ENCODE data around the gene ERFE.

DNA sequence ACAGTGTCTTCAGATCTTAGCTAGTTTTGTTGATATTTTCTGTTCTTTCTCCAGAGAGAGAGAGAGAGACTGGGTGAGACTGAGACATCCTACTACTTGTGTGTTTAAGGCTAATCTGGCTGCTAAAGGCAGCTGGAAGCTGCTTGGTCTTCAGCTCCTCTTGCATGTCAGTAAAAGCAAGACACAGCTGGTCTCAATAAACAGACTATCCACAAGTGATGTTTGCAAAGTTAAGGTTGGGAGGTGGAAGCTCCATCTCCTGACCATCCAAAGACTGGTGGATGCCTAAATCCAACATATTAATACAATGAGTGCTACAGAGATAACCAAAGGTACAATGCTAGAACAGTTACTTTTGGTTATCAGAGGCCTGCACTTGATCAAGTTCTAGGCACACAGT lies 17.8 kb downstream of the ERFE start:
- TF ChIP-seq, protein P1, sequence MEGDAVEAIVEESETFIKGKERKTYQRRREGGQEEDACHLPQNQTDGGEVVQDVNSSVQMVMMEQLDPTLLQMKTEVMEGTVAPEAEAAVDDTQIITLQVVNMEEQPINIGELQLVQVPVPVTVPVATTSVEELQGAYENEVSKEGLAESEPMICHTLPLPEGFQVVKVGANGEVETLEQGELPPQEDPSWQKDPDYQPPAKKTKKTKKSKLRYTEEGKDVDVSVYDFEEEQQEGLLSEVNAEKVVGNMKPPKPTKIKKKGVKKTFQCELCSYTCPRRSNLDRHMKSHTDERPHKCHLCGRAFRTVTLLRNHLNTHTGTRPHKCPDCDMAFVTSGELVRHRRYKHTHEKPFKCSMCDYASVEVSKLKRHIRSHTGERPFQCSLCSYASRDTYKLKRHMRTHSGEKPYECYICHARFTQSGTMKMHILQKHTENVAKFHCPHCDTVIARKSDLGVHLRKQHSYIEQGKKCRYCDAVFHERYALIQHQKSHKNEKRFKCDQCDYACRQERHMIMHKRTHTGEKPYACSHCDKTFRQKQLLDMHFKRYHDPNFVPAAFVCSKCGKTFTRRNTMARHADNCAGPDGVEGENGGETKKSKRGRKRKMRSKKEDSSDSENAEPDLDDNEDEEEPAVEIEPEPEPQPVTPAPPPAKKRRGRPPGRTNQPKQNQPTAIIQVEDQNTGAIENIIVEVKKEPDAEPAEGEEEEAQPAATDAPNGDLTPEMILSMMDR (IDR thresholded peaks at IDR 0.05; ENCODE audit: low read length) = no peak
- no peak for TF ChIP-seq EZH2 (optimal IDR thresholded peaks at IDR 0.05; ENCODE audit: low read depth, low read length)
- no peak for TF ChIP-seq EZH2phosphoT487 (IDR thresholded peaks at IDR 0.05; ENCODE audit: low read length)
